Ishikawa (cell line): ENCODE measurements around the gene MEGF9.

Experiments used
- EP300 ChIP-seq: IDR thresholded peaks from 2 replicates; pipeline ENCODE4 v1.6.1; 2012; ENCODE audit warnings: borderline replicate concordance
- NFIC ChIP-seq: IDR thresholded peaks from 2 replicates; pipeline ENCODE4 v1.6.1; 2012
- RAD21 ChIP-seq: IDR thresholded peaks from 2 replicates; pipeline ENCODE4 v1.6.1; 2012; ENCODE audit warnings: low read depth
- TAF1 ChIP-seq: IDR thresholded peaks from 2 replicates; pipeline ENCODE4 v1.6.1; 2012; ENCODE audit warnings: low read depth, mild to moderate bottlenecking
- TEAD4 ChIP-seq: IDR thresholded peaks from 2 replicates; pipeline ENCODE4 v1.6.1; 2012
- TF ChIP-seq, protein P1 (sequence below): IDR thresholded peaks from 2 replicates; pipeline ENCODE4 v1.6.1; 2012; ENCODE audit warnings: low read depth, mild to moderate bottlenecking

DNA sequence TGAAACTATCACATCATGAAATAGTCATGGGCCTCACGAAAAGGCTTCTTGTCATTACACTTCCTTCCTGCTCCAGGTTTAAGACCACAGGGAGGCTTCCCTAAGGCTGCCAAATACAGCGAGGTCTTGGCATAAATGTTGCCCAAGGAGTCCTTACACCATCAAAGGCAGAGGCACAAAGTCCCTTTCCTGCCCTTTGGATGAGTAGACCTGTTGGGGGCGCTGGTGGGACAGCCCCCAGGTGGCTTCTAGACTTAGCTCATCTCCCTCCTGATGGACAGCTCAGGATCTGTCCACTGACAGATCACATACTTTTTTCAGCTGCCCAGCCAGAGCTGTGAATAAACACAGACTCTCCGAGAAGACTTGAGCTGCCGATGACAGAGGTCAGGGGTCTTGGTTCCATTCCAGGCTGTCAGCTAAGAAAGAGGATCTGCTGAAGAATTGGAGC is 15.5 kb upstream of the MEGF9 start:
- TF ChIP-seq NFIC (no peak), TAF1 (no peak), EP300 (no peak), RAD21 (no peak), TEAD4 (no peak)
- TF ChIP-seq, protein P1, sequence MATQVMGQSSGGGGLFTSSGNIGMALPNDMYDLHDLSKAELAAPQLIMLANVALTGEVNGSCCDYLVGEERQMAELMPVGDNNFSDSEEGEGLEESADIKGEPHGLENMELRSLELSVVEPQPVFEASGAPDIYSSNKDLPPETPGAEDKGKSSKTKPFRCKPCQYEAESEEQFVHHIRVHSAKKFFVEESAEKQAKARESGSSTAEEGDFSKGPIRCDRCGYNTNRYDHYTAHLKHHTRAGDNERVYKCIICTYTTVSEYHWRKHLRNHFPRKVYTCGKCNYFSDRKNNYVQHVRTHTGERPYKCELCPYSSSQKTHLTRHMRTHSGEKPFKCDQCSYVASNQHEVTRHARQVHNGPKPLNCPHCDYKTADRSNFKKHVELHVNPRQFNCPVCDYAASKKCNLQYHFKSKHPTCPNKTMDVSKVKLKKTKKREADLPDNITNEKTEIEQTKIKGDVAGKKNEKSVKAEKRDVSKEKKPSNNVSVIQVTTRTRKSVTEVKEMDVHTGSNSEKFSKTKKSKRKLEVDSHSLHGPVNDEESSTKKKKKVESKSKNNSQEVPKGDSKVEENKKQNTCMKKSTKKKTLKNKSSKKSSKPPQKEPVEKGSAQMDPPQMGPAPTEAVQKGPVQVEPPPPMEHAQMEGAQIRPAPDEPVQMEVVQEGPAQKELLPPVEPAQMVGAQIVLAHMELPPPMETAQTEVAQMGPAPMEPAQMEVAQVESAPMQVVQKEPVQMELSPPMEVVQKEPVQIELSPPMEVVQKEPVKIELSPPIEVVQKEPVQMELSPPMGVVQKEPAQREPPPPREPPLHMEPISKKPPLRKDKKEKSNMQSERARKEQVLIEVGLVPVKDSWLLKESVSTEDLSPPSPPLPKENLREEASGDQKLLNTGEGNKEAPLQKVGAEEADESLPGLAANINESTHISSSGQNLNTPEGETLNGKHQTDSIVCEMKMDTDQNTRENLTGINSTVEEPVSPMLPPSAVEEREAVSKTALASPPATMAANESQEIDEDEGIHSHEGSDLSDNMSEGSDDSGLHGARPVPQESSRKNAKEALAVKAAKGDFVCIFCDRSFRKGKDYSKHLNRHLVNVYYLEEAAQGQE: no peak
